Retinal pigment epithelial cell (primary cell): Measurements from ENCODE around the gene NADK.
"Not testable (repeated sequence)": the region's sequence is repeated elsewhere in the genome, so short reads cannot be mapped to it uniquely, and the experiment has no call there.

Experiments
- DNase-seq: peaks from one replicate; pipeline ENCODE4 v3.0.0-alpha.2; 2010; ENCODE audit warnings: low read depth
- H3K4me3 ChIP-seq: 2 replicates; pipeline ENCODE4 v1.5.1; 2011; ENCODE audit warnings: mild to moderate bottlenecking, low read length, control low read depth, moderate library complexity
- CTCF ChIP-seq: conservative IDR thresholded peaks from 2 replicates; pipeline ENCODE4 v1.5.1; 2011; ENCODE audit warnings: low read depth, low read length, control low read depth, inconsistent platforms

Gene NADK

GRCh38 chr1:1704284-1704957, 73.8 kb downstream of the NADK start:
- H3K4me3 ChIP-seq, DNase-seq: not testable (repeated sequence)

- no peak for TF ChIP-seq CTCF
- no peak overlapping the region for H3K4me3 ChIP-seq
- DNase-seq = no peak
These were observed 74.5 kb downstream of the NADK start for GRCh38 chr1:1703796-1704195.

DNA sequence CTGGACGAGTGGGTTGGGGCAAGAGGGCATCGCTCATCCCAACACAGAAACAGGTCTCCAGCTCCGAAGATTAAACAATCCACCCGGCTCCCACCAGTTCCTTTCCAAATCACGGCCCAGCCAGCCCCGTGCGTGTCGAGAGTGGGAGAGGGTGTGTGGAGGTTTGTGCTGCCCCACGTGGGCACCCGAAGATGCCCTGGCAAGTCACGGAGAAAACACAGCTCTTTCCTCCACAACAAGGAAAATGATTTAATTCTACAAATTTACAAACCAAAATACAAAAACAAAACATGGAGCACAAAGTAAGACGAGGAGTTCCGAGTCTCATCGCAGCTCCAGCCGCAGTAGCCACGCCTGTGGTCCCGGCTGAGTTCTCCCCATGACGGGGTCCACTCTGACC, 75.8 kb downstream of the NADK start:
- not testable (repeated sequence) for H3K4me3 ChIP-seq, DNase-seq
